Measurements from ENCODE around the gene MYH1. TPM values are rescaled to one million over a fixed set of nuclear protein-coding genes. Genes with fewer than 3 reads are reported as not detected.

The MYH1 gene
- total and polyA plus RNA-seq, 2 donors (not counting 3 experiments of a cell fraction or from before 2014, with no cell fraction given): not detected

DNA sequence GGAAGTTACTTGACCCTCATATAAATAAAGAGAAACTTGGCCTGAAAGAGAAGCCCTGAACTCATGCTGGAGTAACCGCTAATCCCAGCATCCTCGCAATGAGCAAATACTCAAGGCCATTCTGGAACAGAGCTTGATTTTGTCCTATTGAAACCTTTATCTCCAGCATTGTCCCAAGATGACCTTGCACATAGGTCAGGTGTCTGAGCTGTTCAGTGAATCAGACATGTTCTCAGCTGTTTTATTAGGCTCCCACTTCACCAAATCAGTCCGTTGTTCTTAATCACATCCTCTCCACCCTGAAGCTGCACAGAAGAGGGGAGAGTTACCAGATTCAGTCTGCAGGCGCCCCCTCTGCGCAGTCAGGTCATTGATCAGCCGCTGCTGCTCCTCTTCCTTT is 9.1 kb upstream of the MYH1 start:
- BruUV-seq (replicated peaks): no TSS peak
- no peak for DNase-seq (ENCODE audit: low read depth, low spot score)
- dilution Hi-C loops (cut with MboI; ENCODE audit: extremely low pct_ligation_motif_present, low sequenced_read_pairs) (no loop called here), intact Hi-C loops (cut with micrococcal nuclease) (no loop called here)
- H3K27me3 ChIP-seq (ENCODE audit: control insufficient read depth in 2 of 2, insufficient read depth in 2 of 2, low read length in 2 of 2): no peaks in the 10 kb centered on the region
- TF ChIP-seq, protein P1, sequence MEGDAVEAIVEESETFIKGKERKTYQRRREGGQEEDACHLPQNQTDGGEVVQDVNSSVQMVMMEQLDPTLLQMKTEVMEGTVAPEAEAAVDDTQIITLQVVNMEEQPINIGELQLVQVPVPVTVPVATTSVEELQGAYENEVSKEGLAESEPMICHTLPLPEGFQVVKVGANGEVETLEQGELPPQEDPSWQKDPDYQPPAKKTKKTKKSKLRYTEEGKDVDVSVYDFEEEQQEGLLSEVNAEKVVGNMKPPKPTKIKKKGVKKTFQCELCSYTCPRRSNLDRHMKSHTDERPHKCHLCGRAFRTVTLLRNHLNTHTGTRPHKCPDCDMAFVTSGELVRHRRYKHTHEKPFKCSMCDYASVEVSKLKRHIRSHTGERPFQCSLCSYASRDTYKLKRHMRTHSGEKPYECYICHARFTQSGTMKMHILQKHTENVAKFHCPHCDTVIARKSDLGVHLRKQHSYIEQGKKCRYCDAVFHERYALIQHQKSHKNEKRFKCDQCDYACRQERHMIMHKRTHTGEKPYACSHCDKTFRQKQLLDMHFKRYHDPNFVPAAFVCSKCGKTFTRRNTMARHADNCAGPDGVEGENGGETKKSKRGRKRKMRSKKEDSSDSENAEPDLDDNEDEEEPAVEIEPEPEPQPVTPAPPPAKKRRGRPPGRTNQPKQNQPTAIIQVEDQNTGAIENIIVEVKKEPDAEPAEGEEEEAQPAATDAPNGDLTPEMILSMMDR (IDR thresholded peaks at IDR 0.05; ENCODE audit: extremely low read depth in 1 of 2, insufficient read depth in 1 of 2, low read depth in 1 of 2, low read length in 2 of 2): no peak
- TF ChIP-seq POLR2A (IDR thresholded peaks at IDR 0.05; ENCODE audit: low read depth, low read length) (no peak), GATA2 (IDR thresholded peaks at IDR 0.05; ENCODE audit: insufficient read depth, insufficient read length, low read depth, low read length) (no peak), MYC (IDR thresholded peaks at IDR 0.05; ENCODE audit: low read depth, low read length) (no peak), FOS (IDR thresholded peaks at IDR 0.05; ENCODE audit: borderline replicate concordance, insufficient read depth, low read length) (no peak), JUN (IDR thresholded peaks at IDR 0.05; ENCODE audit: borderline replicate concordance, insufficient read depth, insufficient read length, low read depth) (no peak), POLR2AphosphoS5 (IDR thresholded peaks at IDR 0.05; ENCODE audit: insufficient read depth, low read depth, low read length) (no peak), EZH2 (IDR thresholded peaks at IDR 0.05; ENCODE audit: borderline replicate concordance, low read depth, low read length, severe bottlenecking) (no peak)
- TF ChIP-seq, protein P2, sequence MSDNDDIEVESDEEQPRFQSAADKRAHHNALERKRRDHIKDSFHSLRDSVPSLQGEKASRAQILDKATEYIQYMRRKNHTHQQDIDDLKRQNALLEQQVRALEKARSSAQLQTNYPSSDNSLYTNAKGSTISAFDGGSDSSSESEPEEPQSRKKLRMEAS (IDR thresholded peaks at IDR 0.05; ENCODE audit: insufficient read depth, insufficient read length): no peak
- POLR2A ChIA-PET: no interaction called here
- H3K79me2 ChIP-seq (ENCODE audit: control insufficient read depth, insufficient read depth, low read length): no peaks in the 10 kb centered on the region
- no peaks in the 10 kb centered on the region for H3K4me1 ChIP-seq (ENCODE audit: control insufficient read depth, extremely low read depth, insufficient read depth, low read length)
- FAIRE-seq: no peak
- H3K9me1 ChIP-seq (replicated peaks; ENCODE audit: control insufficient read depth, extremely low read depth, insufficient read depth, low read length): no peaks in the 10 kb centered on the region
- no peaks in the 10 kb centered on the region for H3K36me3 ChIP-seq (ENCODE audit: control insufficient read depth in 2 of 2, extremely low read depth in 1 of 2, insufficient read depth in 2 of 2, low read length in 2 of 2)
- H2AFZ ChIP-seq (ENCODE audit: low read depth, low read length): no peak overlapping the region
- CTCF ChIA-PET: no interaction called here
- H3K9me3 ChIP-seq (replicated peaks; ENCODE audit: control insufficient read depth, insufficient read depth, low read length): no peaks in the 10 kb centered on the region
- no peak overlapping the region for H3K9ac ChIP-seq (replicated peaks; ENCODE audit: extremely low read depth, insufficient read depth, low read length)
- H3K4me2 ChIP-seq (ENCODE audit: insufficient read depth, low read length): no peak overlapping the region
- H3K4me3 ChIP-seq (replicated peaks in 1 of 3; ENCODE audit: insufficient read depth in 1 of 3, low read depth in 1 of 3, low read length in 3 of 3): no peak overlapping the region
- H3K27ac ChIP-seq (ENCODE audit: insufficient read depth, low read depth, low read length): no peak overlapping the region
- H4K20me1 ChIP-seq (replicated peaks; ENCODE audit: control insufficient read depth, extremely low read depth, insufficient read depth, low read length): no peaks in the 10 kb centered on the region
